ENCODE data around the gene DDX55.

DDX55 gene

GRCh38 chr12:123614531-123614930 is 12.6 kb downstream of the DDX55 start:
- DNase-seq: no peak

GRCh38 chr12:123617144-123617543 is 15.2 kb downstream of the DDX55 start:
- DNase-seq: no peak

- DNase-seq: no peak
Measured at GRCh38 chr12:123617580-123617979, 15.7 kb downstream of the DDX55 start.

- DNase-seq: no peak
Measured at GRCh38 chr12:123621101-123621500, 19.2 kb downstream of the DDX55 start.

GRCh38 chr12:123621619-123622530 is 20.0 kb downstream of the DDX55 start:
- no peak for DNase-seq

- peak; percentile 96 for DNase-seq
Measured at GRCh38 chr12:123633379-123634141, 31.7 kb downstream of the DDX55 start, which contains the start of the genes EIF2B1 and GTF2H3. Gene EIF2B1, minus strand, starts transcription at chr12:123633686. Its CDS starts 129 bp downstream, at chr12:123633557. Gene GTF2H3, plus strand, starts transcription at chr12:123633829. Its CDS starts 31 bp downstream, at chr12:123633860.

GRCh38 chr12:123634142-123634561 is 32.3 kb downstream of the DDX55 start:
- DNase-seq: no peak

GRCh38 chr12:123643911-123644310 is 42.0 kb downstream of the DDX55 start:
- no peak for DNase-seq

GRCh38 chr12:123645380-123645779 is 43.5 kb downstream of the DDX55 start:
- no peak for DNase-seq

- DNase-seq: no peak
Measured at GRCh38 chr12:123645878-123646277, 44.0 kb downstream of the DDX55 start.

GRCh38 chr12:123648401-123648800 is 46.5 kb downstream of the DDX55 start:
- DNase-seq: no peak

GRCh38 chr12:123654129-123654701 is 52.3 kb downstream of the DDX55 start:
- no peak for DNase-seq

- DNase-seq: no peak
Measured at GRCh38 chr12:123655420-123655819, 53.5 kb downstream of the DDX55 start.

GRCh38 chr12:123656392-123656791 is 54.5 kb downstream of the DDX55 start:
- DNase-seq: no peak

- DNase-seq: no peak
Measured at GRCh38 chr12:123657211-123657610, 55.3 kb downstream of the DDX55 start.

- no peak for DNase-seq
Measured at GRCh38 chr12:123659996-123660727, 58.3 kb downstream of the DDX55 start.

GRCh38 chr12:123667771-123668170 is 65.9 kb downstream of the DDX55 start:
- no peak for DNase-seq

All from stimulated activated CD4-positive, alpha-beta T cell treated with anti-CD3 and anti-CD28 coated beads, Interleukin-4, amount 100 ng/mL, for 1 hour (primary cell).